HG02759 (cell line): ENCODE results near the gene C17orf50.
"Not testable (repeated sequence)": the region's sequence is repeated elsewhere in the genome, so short reads cannot be mapped to it uniquely, and the experiment has no call there.

Source experiments
- ATAC-seq: cut with Tn5 transposase; IDR thresholded peaks from one replicate; pipeline ENCODE4 v1.9.1; 2021; ENCODE audit warnings: mild to moderate bottlenecking, moderate library complexity; ENCODE audit not compliant: unreplicated experiment

The C17orf50 gene

GRCh38 chr17:35751541-35751940 lies 9.1 kb upstream of the C17orf50 start:
- not testable (repeated sequence) for ATAC-seq

DNA sequence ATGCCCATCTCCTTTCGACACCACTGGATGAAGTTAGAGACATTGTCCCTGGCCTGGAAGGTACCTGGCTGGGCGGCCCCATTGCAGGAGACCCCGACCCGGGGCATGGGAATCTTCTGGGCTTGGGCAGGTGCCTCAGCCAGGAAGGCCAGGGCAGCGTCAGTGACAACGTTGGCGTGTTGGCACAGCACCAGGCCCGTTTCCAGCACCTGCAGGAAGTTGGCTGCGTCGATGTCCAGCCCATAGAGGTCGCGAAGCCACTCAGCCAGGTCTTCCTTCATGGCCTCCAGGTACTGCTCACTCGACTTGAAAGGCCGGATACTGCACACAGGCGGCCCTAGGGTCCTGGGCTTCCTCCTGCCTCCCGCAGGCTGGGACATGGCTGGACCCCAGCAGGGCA lies 8.2 kb upstream of the C17orf50 start:
- ATAC-seq = no peak

GRCh38 chr17:35752945-35753764 lies 7.5 kb upstream of the C17orf50 start, which contains the start of gene GAS2L2:
TSS of gene GAS2L2 (minus strand) at chr17:35753239. CDS start at chr17:35752850, 389 bp downstream.
- ATAC-seq = no peak

DNA sequence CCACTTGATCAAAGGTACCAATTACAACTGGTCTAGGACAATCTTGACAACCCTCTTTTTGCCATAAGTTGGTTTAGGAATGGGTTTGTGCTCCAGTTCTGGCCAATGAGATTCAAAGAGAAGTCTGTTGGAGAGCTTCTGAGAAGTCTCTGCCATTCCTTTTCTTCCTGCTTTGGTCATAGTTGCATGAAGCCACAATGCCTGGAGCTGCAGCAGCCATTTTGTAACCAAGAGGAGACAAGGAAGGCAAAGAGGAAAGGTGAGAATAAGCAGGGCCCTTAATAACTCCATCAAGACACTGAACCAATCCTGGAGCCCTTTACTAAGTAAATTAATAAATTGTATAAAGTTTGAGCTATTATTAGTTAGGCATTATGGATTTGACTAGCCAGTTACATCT lies 3.4 kb upstream of the C17orf50 start:
- no peak for ATAC-seq

DNA sequence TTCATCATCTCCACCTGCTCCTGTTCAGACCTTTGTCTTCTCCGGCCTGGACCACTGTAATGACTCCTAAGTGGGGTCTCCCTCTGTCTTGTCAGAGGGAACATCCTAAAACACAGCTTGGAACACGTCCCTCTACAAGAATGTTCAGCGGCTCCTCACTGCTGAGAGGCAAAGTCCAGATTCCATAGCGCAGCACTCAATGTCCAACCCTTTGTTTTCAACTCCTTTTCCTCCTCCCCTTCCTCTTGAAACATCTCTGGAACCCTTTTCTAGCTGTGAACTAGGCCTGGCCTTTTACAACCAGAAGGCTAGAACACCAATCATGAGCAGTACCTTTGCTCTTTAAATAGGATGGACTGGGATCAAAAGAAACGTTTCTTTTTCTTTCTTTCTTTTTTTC lies 914 bp downstream of the C17orf50 start:
- no peak for ATAC-seq

DNA sequence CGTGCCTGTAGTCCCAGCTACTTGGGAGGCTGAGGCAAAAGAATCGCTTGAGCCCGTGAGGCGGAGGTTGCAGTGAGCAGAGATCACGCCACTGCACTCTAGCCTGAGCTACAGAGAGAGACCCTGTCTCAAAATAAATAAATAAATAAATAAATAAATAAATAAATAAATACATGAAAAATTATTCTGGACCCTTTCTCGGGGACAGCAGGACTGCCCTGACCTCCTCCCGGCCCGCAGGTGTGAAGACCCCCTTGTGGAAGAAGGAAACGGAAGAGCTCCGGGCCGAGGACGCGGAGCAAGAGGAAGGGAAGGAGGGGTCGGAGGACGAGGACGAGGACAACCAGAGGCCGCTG lies 3.1 kb downstream of the C17orf50 start:
- ATAC-seq = no peak

- peak; percentile 96 for ATAC-seq
These were observed 3.7 kb downstream of the C17orf50 start for GRCh38 chr17:35764123-35764991.

GRCh38 chr17:35765086-35765710 lies 4.5 kb downstream of the C17orf50 start:
- ATAC-seq = no peak

- no peak for ATAC-seq
These were observed 5.2 kb downstream of the C17orf50 start for GRCh38 chr17:35765756-35766488.

- no peak for ATAC-seq
These were observed 5.8 kb downstream of the C17orf50 start for GRCh38 chr17:35766489-35766877.

DNA sequence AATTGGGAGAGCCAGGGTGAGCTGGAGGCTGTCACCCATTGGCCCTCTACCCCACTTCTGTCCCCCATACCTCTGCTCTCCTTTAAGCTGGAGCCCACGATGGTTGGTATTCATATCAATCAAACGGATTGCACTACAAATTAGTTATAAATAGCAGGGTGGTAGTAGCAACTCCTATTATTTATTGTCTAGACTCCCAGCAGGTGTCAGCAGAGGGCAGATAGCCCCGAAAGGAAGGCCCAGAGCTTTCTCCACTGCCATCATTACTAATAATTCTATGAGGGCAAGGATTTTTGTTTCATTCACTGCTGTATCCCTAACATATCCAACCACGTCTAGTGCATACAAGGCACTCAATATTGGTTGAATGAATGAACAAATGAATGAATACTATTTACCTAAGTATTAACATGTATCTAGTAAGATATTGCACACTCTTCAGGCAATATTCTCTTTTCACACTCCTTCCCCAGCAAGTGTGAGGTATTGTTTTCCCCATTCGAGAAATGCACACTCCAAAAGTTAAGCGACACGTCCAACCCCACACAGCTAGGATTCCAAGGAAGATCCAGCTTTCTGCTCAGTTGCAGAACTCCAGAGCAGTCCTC lies 6.3 kb downstream of the C17orf50 start:
- ATAC-seq = no peak

DNA sequence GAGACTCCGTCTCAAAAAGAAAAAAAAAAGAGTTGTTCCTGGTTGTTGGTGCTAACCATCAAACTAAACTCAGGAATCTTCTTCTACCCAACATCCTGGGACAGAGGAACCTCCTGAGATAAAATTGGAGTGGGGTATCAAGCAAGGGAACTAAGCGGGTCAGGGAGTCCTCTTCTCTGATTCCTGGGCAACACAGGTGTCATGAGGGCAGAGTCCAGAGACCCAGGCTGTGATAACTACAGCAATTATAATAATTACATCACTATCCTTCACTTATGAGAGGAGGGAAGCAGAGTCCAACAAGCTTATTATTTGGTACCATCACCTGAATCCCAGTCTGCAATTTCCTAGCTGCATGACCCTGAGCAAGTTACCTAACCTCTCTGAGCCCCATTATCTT lies 8.1 kb downstream of the C17orf50 start:
- ATAC-seq = no peak

DNA sequence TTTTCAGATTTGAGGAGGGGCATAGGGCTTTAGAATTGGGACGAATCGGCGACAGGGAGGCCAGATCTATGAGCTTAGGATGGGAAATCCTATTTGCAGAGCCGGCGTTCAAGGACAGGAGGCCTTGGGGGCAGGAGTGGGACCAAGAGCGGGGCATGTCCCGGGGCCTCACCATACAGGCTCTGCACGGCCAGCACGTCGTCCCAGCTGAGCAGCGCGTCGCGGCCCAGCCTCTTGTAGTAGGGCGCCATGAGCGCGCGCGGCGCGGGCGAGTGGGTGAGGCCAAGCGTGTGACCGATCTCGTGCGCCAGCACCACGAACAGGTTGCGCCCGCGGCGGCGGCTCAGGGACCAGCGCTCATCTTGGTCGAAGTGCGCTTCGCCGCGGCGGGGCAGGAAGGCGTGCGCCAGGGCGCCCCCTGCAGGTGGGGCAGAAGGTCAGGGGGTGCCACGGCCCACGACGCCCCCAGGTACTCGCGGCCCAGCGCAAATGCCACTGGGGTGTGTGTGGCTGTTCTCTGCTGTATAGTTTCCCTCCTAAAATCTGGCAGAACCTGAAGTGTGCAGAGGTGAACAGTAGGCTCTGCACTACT lies 9.3 kb downstream of the C17orf50 start:
- ATAC-seq = no peak

GRCh38 chr17:35773129-35773528 lies 12.4 kb downstream of the C17orf50 start:
- ATAC-seq = no peak

DNA sequence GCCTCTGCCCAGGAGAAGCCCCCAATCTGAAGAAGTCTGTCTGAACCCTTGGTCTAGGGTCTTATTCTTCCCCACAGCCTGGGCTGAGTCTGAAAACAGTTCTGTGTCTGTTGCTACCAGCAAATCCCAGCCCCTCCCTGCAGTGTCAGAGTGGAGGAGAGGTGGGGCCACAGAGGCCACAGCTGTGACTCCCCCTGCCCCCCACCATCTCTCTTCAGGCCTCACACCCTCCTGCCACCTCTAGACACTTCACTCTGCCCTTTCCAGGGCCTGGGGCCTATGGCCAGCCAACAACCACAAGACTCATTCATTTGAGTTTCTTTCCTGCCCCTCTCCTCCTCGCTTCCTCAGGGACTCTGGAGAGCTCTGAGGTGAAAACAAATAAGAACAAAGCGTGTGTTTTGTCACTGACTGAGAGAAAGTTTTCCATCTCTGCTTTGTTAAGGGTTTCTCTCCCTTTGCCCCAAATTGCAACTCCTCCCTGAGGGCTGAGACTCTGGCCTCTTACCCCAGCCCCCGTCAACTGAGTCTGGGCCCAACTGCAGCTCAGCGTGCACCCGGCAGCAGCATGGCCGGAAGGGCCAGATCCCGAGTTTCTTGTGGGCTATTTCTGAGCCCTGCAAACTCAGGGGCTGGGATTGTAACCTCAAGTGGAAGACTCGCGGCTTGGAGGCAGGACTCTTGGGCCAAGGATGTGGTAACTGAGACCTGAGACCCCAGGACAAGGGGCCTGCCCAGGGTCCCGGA lies 13.2 kb downstream of the C17orf50 start:
- ATAC-seq = no peak

DNA sequence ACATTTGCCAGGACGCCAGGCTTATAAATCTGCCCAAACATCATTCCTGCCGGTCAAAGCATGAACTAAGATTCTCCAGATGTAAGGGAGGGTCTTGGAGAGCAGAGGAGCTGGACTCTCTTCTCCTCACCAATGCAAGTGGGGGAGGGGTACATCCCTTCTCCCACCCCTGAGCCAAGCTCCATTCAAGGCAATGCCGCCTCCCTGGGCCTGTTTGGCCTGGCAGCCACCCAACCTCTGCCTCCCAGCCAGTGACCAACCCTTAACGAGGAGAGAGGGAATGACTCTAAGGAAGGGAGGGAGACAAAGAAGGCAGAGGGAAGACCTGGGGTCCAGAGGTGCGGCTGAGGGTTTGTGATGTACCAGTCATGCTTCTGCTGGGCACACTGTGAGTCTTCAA lies 13.8 kb downstream of the C17orf50 start:
- ATAC-seq = no peak

GRCh38 chr17:35775039-35775438 lies 14.4 kb downstream of the C17orf50 start:
- no peak for ATAC-seq

DNA sequence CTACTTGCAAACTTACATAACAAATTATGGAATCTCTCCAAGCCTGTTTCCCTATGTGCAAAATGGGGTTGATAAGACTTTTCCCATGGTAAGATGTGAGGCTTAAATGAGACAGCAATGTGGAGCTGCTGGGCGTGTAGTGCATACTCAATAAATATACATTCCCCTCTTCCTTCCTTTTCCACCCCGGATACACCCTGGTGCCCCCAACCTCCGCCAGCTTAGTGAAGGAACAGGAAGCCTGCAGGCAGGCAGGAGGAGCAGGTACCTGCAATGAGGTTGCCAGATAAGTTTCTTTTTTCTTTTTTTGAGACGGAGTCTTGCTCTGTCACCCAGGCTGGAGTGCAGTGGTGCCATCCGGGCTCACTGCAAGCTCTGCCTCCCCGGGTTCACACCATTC lies 14.9 kb downstream of the C17orf50 start:
- ATAC-seq = no peak

DNA sequence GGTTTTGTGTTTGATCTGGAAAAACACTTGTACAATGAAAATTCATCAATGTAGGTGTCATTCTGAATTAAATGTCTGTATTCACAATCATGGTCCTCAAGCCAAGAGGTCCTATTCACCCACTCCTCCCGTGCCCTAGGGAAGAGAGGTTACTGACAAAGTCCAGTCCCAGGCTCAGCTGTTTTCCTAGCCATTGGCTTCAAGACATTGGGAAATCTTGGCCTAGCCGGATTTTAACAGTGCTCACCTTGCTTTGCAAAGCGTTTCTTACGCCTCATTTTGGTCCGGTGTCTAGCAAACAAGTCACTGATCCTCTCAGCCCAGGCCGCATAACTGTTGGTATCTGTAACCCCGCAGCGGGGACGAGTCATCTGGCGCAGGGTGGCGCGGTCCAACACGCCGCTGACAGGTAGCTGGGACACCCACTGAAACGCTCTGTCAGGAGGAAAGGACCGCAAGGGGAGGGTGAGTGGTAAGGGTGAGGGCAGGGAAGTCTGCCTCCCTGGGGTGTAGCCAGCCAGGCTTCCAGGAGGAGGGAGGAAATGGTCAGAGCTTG lies 18.0 kb downstream of the C17orf50 start:
- no peak for ATAC-seq
